Activated CD8-positive, alpha-beta T cell treated with anti-CD3 and anti-CD28 coated beads, Interleukin-2, amount 10 ng/mL, durations not matched to agents 7 days and 5 days (primary cell): ENCODE results near the gene KRT222. TPM values are rescaled to one million over a fixed set of nuclear protein-coding genes. Genes with fewer than 3 reads are reported as not detected.
A peak's percentile ranks its signal among the peaks of the same experiment; 100 is the strongest.

ENCODE experiments used
- ATAC-seq: fragments of 150-1000 bp; cut with Tn5 transposase; one replicate; pipeline ENCODE4 v1.10.0; 2021; ENCODE audit warnings: moderate library complexity
- CTCF ChIA-PET: fragments of 350-600 bp; sonication (Branson Sonifier 250); formaldehyde crosslinking; loops from one replicate; lab custom pipeline; 2021; ENCODE audit warnings: antibody characterized with exemption; lab: Charles Lee
- POLR2A ChIA-PET: fragments of 350-600 bp; sonication (Branson Sonifier 250); formaldehyde crosslinking; loops from one replicate; lab custom pipeline; 2021; ENCODE audit warnings: antibody characterized with exemption; lab: Charles Lee
- DNase-seq: peaks from one replicate; pipeline ENCODE4 v3.0.0-alpha.2; 2020
- H3K27ac Mint-ChIP-seq: one replicate; pipeline ENCODE4 v1.8.0; 2021; ENCODE audit warnings: mild to moderate bottlenecking, mixed read lengths
- H3K27me3 Mint-ChIP-seq: one replicate; pipeline ENCODE4 v1.8.0; 2021; ENCODE audit warnings: low read depth, mixed read lengths
- H3K36me3 Mint-ChIP-seq: one replicate; pipeline ENCODE4 v1.8.0; 2021; ENCODE audit warnings: low read depth, mixed read lengths
- H3K4me1 Mint-ChIP-seq: one replicate; pipeline ENCODE4 v1.8.0; 2021; ENCODE audit warnings: low read depth, mixed read lengths
- H3K4me3 Mint-ChIP-seq: one replicate; pipeline ENCODE4 v1.8.0; 2021; ENCODE audit warnings: mild to moderate bottlenecking, mixed read lengths
- H3K9me3 Mint-ChIP-seq: one replicate; pipeline ENCODE4 v1.8.0; 2022; ENCODE audit warnings: mixed read lengths; ENCODE audit not compliant: insufficient read depth
- total RNA-seq, 2 experiments: library from RNA; stranded (reverse); gene quantifications; one replicate each; pipeline ENCODE4 v1.2.3, GENCODE V29; 2021

The KRT222 gene
- total RNA-seq, 2 experiments from 2014 or later, result not detected

- ChIA-PET CTCF (no interaction called here), POLR2A (no interaction called here)
- DNase-seq (no peak), ATAC-seq (no peak)
- Mint-ChIP-seq H3K4me1 (peaks cover 12% of the 10 kb centered on the region), H3K9me3 (no peaks in the 10 kb centered on the region), H3K27ac (no peak overlapping the region), H3K4me3 (no peak overlapping the region), H3K27me3 (peaks cover 3% of the 10 kb centered on the region), H3K36me3 (peaks cover 7% of the 10 kb centered on the region)
Observed at GRCh38 chr17:40651939-40652338, 13.0 kb downstream of the KRT222 start.

GRCh38 chr17:40648384-40648968 lies 16.5 kb downstream of the KRT222 start:
- POLR2A ChIA-PET, result interaction anchor here (0.8 to 2.9 kb wide), 9 partner anchors 13 to 430 kb away, joined by 3 to 12 read pairs (median 3); no protein-coding TSS in a partner anchor
- Mint-ChIP-seq H3K36me3 (peaks cover 30% of the 10 kb centered on the region), H3K4me3 (peak overlapping the region; percentile 96), H3K4me1 (peaks cover 41% of the 10 kb centered on the region), H3K9me3 (no peaks in the 10 kb centered on the region), H3K27me3 (no peaks in the 10 kb centered on the region), H3K27ac (peak overlapping the region; percentile 97)
- CTCF ChIA-PET, result interaction anchor here (0.8 to 5.0 kb wide), 8 partner anchors 25 to 1014 kb away, joined by 3 to 63 read pairs (median 4); partner anchors contain the start of gene CCR7
- ATAC-seq, result no peak
- no peak for DNase-seq

GRCh38 chr17:40647624-40648383 lies 17.2 kb downstream of the KRT222 start, which contains the start of gene SMARCE1:
Gene SMARCE1 (minus strand): TSS chr17:40647818. CDS start chr17:40645802, 2,016 bp downstream.
- Mint-ChIP-seq H3K27ac (peak within 1 kb of the TSS; percentile 97), H3K9me3 (no peaks in the 10 kb centered on the region), H3K4me3 (peak within 1 kb of the TSS; percentile 96), H3K36me3 (peaks cover 34% of the 10 kb centered on the region), H3K27me3 (no peaks in the 10 kb centered on the region), H3K4me1 (peaks cover 45% of the 10 kb centered on the region)
- peak; percentile 79 for ATAC-seq
- peak; percentile 78 for DNase-seq
- ChIA-PET CTCF (interaction anchor here (0.8 to 5.0 kb wide), 13 partner anchors 10 to 1018 kb away, joined by 3 to 63 read pairs (median 4); partner anchors contain the start of genes CCR7 and KRT222), POLR2A (interaction anchor here (0.6 to 2.9 kb wide), 18 partner anchors 12 to 429 kb away, joined by 3 to 16 read pairs (median 4); partner anchors contain the start of gene CCR7)

GRCh38 chr17:40646791-40647623 lies 18.0 kb downstream of the KRT222 start:
- ChIA-PET CTCF (interaction anchor here (0.7 to 5.0 kb wide), 15 partner anchors 9 to 1019 kb away, joined by 3 to 63 read pairs (median 4); partner anchors contain the start of genes CCR7 and KRT222), POLR2A (interaction anchor here (0.6 to 2.9 kb wide), 14 partner anchors 21 to 748 kb away, joined by 3 to 16 read pairs (median 6); partner anchors contain the start of gene CCR7)
- Mint-ChIP-seq H3K27me3 (no peaks in the 10 kb centered on the region), H3K4me3 (peak overlapping the region; percentile 96), H3K36me3 (peaks cover 41% of the 10 kb centered on the region), H3K27ac (peak overlapping the region; percentile 97), H3K4me1 (peaks cover 51% of the 10 kb centered on the region), H3K9me3 (no peaks in the 10 kb centered on the region)
- ATAC-seq, result peak; percentile 57
- DNase-seq, result peak; percentile 70

- no peaks in the 10 kb centered on the region for H3K27me3 Mint-ChIP-seq
- DNase-seq (no peak), ATAC-seq (no peak)
- peaks cover 55% of the 10 kb centered on the region for H3K4me1 Mint-ChIP-seq
- H3K9me3 Mint-ChIP-seq, result no peaks in the 10 kb centered on the region
- no peak overlapping the region for H3K27ac Mint-ChIP-seq
- H3K4me3 Mint-ChIP-seq, result peak overlapping the region; percentile 38
- ChIA-PET POLR2A (interaction anchor here (0.6 to 2.3 kb wide), 5 partner anchors 20 to 375 kb away, joined by 3 to 16 read pairs (median 6); partner anchors contain the start of gene CCR7), CTCF (interaction anchor here (1.1 to 5.0 kb wide), 7 partner anchors 12 to 84 kb away, joined by 3 to 63 read pairs (median 14); partner anchors contain the start of gene CCR7)
- H3K36me3 Mint-ChIP-seq, result peaks cover 45% of the 10 kb centered on the region
Observed at GRCh38 chr17:40645943-40646342, 19.0 kb downstream of the KRT222 start.

- POLR2A ChIA-PET, result no interaction called here
- Mint-ChIP-seq H3K36me3 (peaks cover 49% of the 10 kb centered on the region), H3K27me3 (no peaks in the 10 kb centered on the region), H3K4me1 (peaks cover 56% of the 10 kb centered on the region), H3K9me3 (no peaks in the 10 kb centered on the region), H3K4me3 (peak overlapping the region; percentile 20), H3K27ac (peak overlapping the region; percentile 22)
- ATAC-seq (no peak), DNase-seq (no peak)
- CTCF ChIA-PET, result interaction anchor here (1.1 to 5.0 kb wide), 7 partner anchors 11 to 83 kb away, joined by 3 to 63 read pairs (median 14); partner anchors contain the start of gene CCR7
Observed at GRCh38 chr17:40645291-40645690, 19.7 kb downstream of the KRT222 start.

- CTCF ChIA-PET, result interaction anchor here (0.7 to 1.3 kb wide), 2 partner anchors 9 to 1684 kb away, joined by 3 read pairs; no protein-coding TSS in a partner anchor
- Mint-ChIP-seq H3K9me3 (no peaks in the 10 kb centered on the region), H3K36me3 (peaks cover 61% of the 10 kb centered on the region), H3K4me3 (no peak overlapping the region), H3K4me1 (peaks cover 24% of the 10 kb centered on the region), H3K27ac (peak overlapping the region; percentile 16), H3K27me3 (no peaks in the 10 kb centered on the region)
- DNase-seq (no peak), ATAC-seq (no peak)
- POLR2A ChIA-PET, result no interaction called here
Observed at GRCh38 chr17:40637931-40638330, 27.0 kb downstream of the KRT222 start.

- peaks cover 7% of the 10 kb centered on the region for H3K4me1 Mint-ChIP-seq
- ATAC-seq (no peak), DNase-seq (no peak)
- no peak overlapping the region for H3K4me3 Mint-ChIP-seq
- H3K27me3 Mint-ChIP-seq, result no peaks in the 10 kb centered on the region
- H3K9me3 Mint-ChIP-seq, result no peaks in the 10 kb centered on the region
- POLR2A ChIA-PET, result interaction anchor here (0.6 to 0.7 kb wide), 3 partner anchors 9 to 369 kb away, joined by 3 to 5 read pairs (median 4); no protein-coding TSS in a partner anchor
- peak overlapping the region; percentile 12 for H3K27ac Mint-ChIP-seq
- H3K36me3 Mint-ChIP-seq, result peaks cover 68% of the 10 kb centered on the region
- CTCF ChIA-PET, result interaction anchor here (0.6 to 3.2 kb wide), 6 partner anchors 9 to 432 kb away, joined by 3 to 17 read pairs (median 10); no protein-coding TSS in a partner anchor
Observed at GRCh38 chr17:40633871-40634270, 31.1 kb downstream of the KRT222 start.

GRCh38 chr17:40632216-40632615 lies 32.8 kb downstream of the KRT222 start:
- Mint-ChIP-seq H3K36me3 (peaks cover 71% of the 10 kb centered on the region), H3K4me1 (peaks cover 2% of the 10 kb centered on the region), H3K27me3 (no peaks in the 10 kb centered on the region), H3K27ac (no peak overlapping the region), H3K4me3 (no peak overlapping the region), H3K9me3 (no peaks in the 10 kb centered on the region)
- DNase-seq (no peak), ATAC-seq (no peak)
- ChIA-PET POLR2A (no interaction called here), CTCF (no interaction called here)

GRCh38 chr17:40629842-40630241 lies 35.1 kb downstream of the KRT222 start:
- Mint-ChIP-seq H3K4me3 (no peak overlapping the region), H3K36me3 (peaks cover 67% of the 10 kb centered on the region), H3K27me3 (no peaks in the 10 kb centered on the region), H3K27ac (no peak overlapping the region), H3K4me1 (peaks cover 9% of the 10 kb centered on the region), H3K9me3 (no peaks in the 10 kb centered on the region)
- ChIA-PET POLR2A (no interaction called here), CTCF (interaction anchor here (1.1 to 2.5 kb wide), 4 partner anchors 10 to 17 kb away, joined by 4 to 13 read pairs (median 4); no protein-coding TSS in a partner anchor)
- DNase-seq (no peak), ATAC-seq (no peak)
